Hepatic stellate cell (primary cell): ENCODE measurements around the gene PTPRN2.
"Not testable (repeated sequence)": the region's sequence is repeated elsewhere in the genome, so short reads cannot be mapped to it uniquely, and the experiment has no call there.

ENCODE experiments used
- DNase-seq: peaks from one replicate; pipeline ENCODE4 v3.0.0; 2011; ENCODE audit warnings: low spot score

The PTPRN2 gene

DNA sequence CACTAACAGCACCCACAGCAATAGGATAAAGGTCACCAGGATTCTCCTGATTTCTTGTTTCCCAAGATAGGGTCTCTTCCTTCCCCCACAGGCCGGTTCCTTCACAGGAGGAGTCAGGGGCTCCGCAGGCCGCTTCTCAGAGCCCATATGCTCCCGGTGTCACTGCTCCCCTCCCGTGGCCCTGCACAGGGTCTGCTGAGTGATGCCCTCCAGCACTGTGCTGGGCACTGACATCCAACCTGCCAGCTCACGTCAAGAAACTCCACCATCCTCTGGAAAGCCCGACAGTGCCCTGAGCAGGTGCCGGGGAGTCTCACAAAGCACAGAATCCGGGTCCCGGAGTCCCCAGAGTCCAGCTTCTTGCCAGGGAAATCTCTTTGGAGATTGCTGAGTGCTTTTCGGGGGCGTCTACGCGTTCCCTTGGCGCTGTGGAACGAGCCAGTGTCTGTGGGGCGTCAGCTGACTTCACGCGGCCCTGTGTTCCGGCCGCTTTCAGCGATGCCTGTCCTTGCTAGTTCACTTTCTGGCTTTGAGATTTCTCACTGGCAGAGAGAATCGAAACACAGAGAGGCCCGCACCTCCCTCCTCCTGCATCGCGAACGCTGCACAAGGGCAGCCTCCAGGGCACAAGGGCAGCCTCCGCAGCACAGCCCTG is 683.3 kb downstream of the PTPRN2 start:
- DNase-seq: no peak

DNA sequence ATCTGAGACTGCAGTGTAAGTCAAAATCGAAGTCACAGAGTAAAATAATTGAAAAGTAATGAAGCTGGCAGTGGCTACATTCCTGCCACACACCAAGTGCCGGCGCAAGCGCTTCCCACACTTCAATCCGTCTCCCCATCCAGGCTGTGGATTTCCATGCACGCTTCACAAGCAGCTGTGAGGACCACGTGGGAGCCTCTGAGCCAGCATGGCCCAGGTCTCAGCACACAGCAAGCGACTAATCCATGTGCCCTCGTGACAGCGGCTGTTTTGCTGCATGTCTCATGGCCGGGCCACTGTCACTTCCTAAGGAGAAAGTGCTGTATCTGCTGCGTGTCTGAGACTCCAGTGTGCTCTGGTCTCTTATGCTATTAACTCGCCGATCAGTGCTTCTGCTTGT is 683.9 kb downstream of the PTPRN2 start:
- no peak for DNase-seq

DNA sequence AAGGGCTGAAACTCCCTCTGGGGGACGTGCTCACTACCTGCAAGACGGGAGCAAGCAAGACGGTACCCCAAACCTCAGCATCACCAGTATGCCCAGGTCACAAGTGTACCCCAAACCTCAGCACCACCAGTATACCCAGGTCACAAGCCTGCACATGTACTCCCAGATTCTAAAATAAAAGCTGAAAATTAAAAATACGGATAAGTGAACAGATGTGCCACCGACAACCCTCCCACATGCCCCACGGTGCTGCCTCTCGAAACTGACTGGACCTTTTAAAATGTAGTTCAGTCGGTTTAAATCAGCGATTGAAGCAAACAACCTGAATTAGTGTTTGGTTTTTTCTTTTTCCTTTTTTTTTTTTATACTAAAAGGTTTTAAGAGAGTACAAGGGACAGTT is 684.3 kb downstream of the PTPRN2 start:
- no peak for DNase-seq

DNA sequence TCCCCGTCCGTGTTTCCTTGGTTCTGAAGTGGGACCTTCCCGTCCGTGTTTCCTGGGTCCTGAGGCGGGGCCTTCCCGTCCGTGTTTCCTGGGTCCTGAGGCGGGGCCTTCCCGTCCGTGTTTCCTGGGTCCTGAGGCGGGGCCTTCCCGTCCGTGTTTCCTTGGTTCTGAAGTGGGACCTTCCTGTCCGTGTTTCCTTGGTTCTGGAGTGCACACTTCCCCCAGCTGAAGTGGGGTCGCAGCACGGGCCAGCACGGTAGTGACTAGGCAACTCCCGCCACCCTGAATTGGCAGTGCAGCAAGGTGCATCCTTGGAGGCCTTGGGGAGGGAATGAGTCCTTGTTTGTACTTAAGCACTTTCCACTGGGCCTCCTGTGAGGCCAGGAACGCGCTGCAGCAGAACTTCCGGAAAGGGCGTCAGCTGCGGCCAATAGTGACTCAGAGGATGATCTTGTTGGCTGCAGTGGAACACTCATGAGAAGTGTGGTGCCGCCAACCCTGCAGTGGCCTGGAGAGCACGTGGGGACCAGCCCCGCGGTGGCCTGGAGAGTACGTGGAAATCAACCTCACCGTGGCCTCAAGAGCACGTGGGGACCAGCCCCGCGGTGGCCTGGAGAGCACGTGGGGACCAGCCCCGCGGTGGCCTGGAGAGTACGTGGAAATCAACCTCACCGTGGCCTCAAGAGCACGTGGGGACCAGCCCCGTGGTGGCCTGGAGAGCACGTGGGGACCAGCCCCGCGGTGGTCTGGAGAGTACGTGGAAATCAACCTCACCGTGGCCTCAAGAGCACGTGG is 685.6 kb downstream of the PTPRN2 start:
- DNase-seq: not testable (repeated sequence)

DNA sequence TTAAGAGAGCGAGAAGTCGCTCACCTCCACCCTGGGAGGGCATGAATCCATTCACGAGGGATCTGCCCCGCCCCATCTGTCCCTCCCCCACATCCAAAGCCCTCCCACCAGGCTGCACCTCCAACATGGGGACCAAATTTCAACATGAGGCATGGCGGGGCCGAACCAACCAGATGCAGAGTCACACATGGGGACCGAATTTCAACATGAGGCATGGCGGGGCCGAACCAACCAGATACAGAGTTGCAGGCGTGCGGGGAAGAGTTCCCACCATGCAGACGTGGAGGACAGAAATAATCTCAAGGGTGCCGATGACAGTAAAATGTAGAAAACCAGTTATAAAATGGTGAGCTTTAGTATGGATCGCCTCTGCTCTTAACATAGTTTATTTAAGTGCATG is 686.5 kb downstream of the PTPRN2 start:
- DNase-seq: no peak

DNA sequence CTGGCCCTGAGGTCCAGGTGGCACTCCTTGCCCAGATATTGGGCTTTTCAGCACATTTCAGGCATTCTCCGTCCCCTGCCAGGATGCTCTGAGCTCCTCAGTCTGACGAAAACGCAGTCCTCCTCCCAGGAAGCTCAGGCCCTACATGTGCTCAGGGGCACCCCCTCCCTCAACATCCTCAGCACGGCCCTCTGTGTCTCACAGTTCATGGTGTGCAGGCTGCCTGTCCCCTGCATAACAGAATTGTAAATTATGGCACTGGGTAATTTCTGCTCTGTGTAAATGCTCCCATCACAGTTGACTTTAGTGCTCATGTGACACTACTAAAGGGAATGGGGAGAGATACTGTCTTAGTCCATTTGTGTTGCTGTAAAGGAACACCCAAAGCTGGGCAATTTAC is 687.1 kb downstream of the PTPRN2 start:
- DNase-seq: no peak

DNA sequence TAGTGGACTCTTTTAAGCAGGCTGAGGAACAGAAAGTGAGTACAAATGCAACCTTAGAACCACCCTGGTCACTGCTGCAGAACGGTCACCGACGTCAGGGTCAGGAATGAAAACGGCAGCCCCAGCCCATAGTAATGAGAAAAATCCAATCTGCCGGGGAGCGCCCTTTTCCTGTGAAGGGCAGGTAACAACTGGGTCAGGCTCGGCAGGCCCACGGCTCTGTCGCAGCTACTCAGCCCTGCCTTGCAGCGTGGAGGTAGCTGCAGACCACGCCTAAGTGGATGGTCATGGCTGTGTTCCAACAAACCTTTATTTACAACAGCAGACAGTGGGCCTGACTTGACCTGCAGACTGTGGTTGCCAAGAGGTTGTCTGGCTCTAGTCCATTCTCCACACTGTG is 687.6 kb downstream of the PTPRN2 start:
- DNase-seq: no peak

DNA sequence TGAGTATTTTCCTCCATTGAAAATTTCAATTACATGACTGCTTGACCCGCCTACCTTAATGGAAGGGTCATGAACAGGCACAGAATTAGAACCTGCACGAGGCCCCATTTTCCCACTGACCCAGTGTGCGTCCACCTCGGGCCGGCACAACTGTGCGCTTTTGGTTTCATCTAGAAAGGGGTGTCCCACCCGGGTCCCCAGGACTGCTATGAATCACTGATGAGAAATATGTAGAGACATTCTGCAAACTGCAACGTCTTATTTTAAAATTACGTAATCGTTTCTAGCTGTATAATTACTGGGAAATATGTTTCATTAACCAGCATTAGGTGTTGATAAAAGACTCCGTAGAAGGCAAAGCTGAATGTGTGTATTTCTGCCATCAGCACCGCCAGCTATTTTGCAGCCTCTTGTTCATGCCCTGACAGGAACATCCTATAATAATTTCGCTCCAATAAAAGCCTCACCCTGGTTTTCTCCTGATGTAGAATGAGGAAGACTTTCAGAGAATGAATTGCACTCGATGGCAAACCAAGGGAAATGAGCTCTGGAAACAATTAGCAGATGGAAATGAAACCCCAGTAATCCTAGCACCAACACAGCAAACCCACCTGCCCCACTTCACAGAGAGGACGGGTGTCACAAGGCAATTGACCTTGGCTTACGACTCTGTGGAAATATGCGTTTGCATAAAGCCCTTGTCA is 688.7 kb downstream of the PTPRN2 start:
- no peak for DNase-seq

DNA sequence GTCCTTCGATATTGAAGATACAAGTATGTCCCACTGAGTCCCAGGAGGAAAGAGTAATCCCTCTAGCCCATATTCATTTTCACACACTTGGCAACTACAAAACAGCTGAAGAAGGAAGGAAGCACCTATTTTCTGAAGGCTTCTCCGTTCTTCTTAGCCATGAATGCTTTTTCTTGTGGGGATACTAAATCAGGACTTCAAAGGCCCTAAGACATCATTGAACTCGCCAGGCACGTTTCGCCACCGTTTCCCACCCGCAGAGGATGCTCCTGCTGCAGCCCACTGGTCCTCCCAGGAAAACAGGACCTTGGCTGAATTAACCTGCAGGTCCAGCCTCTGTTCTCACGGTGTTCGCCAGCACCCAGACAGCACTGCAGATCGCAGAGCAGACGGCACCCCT is 689.4 kb downstream of the PTPRN2 start:
- DNase-seq: no peak

DNA sequence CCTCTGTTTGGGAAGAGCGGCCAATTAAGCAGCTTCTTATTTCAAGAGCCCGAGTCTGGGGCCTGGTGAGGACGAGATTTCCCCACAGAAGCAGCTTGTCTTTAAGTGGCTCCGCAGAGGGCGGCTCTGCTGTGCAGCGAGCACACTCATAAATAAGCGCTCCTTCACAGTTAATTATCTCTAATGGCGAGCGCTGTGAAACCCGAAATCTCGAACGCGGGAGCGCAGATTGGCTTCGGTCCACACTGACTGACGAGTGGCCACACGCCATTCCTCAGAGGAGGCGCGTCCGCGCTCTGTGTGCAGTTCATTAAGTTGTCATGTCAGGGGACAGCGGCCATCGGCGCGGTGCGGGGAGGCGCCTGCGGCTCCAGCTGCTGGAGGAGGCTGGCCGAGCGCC is 689.9 kb downstream of the PTPRN2 start:
- no peak for DNase-seq

DNA sequence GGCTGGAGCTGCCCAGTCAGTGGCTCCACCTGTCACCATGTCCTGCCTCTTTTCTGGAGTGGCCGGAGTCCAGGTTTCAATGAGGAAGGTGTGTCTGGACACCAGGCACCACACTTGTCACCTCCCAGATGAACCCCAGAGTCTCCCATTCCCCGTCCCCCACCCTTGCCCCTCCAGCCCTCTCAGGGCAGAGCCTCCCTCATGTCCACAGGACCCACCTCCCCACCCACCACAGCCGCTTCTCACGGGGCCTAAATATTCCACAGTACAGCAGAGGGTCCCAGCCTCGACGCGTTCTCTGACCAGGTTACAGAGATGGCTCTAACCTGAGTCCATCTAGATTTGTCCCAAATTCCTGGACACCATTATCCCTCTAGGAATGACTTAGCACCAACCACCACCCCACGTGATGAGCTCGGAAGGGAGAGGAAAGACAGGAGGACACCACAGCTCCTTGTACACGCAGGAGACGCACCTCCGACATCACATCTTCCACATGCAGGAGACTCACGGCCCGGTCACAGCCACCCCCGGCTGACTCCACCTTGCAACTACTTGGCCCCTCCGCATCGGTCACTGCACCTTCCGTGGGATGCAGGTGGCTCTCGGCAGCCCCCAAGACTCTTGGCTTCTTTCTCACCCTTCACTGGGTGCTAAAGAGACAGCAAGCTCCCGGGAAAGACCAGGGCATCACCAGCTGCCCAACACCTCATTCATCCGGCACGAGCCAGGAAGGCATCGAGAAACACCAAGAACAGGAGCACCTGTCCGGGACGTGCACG is 690.7 kb downstream of the PTPRN2 start:
- no peak for DNase-seq

DNA sequence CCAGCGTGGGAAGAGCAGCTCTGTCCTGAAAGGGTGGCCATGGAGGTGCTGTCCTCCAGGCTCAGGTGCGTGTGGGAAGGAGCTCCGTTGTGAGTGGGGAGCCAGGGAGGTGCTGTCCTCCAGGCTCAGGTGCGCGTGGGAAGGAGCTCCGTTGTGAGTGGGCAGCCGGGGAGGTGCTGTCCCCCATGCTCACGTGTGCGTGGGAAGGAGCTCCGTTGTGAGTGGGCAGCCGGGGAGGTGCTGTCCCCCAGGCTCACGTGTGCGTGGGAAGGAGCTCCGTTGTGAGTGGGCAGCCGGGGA is 691.3 kb downstream of the PTPRN2 start:
- DNase-seq: not testable (repeated sequence)

DNA sequence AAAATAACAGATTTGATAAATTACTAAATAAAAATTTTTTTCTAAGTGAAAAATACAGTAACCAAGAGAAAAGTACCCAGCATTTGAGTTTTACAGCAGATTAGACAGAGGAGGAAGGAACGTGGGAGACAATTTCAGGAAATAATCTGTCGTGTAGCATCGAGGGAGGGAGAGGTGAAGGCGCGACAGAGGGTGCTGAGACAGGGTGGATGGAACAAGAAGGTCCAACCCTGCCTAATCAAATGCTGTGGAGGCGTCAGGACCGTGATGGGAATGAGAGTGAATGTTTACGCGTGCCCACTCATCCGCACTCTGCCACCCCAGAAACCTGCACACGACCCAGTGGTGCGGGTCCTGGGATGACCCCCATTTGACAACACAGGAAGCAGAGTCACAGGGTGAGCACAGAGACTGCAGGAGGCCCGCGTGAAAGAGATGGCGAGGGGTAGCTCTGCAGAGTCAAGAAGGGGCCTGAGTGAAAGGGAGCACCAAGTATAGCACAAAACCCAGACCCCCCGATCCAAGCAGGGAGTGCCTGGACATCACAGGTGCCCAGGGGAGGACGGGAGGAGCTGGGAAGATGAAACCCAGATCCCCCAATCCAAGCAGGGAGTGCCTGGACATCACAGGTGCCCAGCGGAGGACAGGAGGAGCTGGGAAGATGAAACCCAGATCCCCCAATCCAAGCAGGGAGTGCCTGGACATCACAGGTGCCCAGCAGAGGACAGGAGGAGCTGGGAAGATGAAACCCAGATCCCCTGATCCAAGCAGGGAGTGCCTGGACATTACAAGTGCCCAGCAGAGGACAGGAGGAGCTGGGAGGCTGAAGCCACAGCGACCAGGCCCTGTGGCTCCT is 691.9 kb downstream of the PTPRN2 start:
- DNase-seq: no peak

DNA sequence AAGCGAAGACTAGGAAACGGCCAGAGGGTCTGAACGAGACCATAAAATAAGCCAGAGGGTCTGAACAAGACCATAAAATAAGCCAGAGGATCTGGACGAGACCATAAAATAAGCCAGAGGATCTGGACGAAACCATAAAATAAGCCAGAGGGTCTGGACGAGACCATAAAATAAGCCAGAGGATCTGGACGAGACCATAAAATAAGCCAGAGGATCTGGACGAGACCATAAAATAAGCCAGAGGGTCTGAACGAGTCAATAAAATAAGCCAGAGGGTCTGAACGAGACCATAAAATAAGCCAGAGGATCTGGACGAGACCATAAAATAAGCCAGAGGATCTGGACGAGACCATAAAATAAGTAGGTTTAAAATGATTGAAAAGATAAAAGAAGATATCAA is 692.5 kb downstream of the PTPRN2 start:
- not testable (repeated sequence) for DNase-seq

DNA sequence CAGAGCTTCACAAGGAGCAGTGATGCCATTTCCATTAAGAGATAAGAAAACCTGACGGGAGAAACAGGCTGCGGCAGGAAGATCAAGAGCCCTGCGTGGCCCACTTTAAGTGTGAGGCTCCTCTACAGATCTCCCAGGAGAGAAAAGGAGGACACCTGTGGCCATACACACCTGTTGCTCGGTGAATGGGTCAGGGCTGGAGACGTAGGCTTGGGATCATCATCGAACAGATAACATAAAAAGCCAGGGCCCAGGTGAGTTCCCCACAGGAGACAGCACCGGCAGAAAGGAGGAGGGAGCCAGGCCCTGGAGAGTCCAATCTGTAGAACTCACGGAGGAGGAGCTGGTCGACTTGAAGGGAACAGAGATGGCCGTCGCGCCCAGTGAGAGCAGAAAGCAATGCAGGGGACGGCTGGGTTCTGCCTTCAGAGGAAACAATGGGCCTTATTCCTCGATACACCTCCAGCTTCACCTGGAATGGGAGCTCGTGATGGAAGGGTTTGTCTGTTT is 694.0 kb downstream of the PTPRN2 start:
- no peak for DNase-seq

DNA sequence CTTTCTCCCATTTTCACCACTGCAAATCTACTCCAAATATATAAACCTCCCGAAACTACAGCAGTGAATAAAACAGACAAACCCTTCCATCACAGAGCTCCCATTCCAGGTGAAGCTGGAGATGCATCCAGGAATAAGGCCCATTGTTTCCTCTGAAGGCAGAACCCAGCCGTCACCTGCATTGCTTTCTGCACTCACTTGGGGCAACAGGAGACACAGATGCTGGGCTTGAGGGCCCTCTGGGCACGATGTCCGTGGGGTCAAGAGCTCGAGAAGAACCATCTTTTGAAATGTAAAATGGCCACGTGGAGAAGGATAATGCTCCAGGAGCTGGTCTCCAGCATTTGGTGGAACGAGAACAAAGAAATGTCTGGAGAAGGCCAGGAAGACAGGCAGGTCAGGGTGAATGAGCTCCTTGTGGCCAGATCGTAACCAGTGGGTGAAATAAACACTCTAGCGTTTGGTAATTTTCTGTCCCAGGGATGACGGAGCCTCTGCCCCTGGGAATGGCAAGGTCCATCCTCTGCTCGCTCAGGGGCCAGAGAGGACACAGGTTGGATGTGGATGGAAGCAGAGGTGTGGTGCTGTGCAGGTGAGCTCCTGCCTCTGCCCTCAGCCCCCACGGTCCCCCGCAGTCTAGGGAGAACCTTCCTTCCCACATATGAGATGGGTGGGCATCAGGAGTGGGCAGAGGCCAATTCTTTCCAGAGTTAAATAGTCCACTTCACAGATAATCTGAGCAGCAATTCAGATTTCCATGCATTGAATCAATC is 694.7 kb downstream of the PTPRN2 start:
- DNase-seq: no peak

DNA sequence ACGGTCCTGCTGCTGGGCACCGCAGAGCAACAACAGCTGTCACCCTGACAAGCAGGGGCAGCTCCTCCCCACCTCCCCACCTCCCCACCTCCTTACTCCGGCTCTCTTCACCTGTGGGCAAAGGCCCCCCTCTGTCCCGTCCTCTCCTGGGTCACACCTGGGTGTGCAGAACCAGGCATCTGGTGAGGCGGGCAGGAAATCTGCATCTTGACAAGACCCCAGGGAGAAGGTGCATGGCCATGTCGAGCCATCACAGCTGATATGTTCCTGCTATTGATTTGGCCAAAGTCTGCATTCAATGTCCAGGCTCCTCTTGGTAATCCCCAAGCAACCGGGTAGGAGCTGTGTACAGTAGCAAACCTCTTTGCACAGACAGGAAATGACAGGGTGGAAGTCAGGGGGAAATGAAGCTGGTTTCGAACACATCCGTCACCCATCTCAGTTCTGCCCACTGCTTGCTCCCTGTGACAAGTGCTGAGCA is 696.7 kb downstream of the PTPRN2 start:
- no peak for DNase-seq

DNA sequence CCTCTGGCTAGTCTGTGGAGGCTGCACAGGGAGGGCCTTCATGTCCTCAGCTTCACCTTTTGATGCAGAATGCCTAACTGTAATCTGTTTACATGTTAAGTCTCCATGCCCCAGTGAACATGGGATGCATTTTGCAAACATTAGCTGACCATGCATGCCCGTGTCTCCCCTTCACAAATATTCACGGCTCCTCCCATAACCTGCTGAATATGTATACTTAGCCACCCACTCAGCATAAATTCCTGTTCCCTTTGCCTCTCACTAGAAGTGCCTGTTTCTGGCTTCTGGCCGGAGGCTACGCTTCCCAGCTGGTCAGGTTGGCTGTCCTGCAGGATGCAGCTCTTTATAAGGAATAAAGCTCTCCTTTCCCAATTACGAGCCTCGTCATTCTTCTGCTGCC is 698.1 kb downstream of the PTPRN2 start:
- no peak for DNase-seq

DNA sequence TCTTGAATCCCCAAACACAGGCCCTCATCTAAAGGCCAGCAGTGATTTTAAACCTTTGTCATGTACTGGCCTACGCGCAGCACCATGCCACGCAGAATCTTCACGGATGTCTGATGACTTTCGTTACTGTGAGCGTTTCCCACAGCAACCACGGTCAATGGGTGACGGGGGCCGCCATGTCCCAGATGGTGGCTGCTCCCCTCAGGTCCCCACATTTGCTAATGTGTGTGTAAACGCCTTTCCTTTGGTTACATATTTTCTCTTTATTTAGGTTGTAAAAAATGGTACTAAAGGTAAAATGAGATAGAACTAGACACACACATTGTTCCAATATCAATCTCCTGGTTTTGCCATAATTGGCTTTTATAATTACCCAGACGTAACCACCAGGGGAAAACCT is 699.0 kb downstream of the PTPRN2 start:
- no peak for DNase-seq

DNA sequence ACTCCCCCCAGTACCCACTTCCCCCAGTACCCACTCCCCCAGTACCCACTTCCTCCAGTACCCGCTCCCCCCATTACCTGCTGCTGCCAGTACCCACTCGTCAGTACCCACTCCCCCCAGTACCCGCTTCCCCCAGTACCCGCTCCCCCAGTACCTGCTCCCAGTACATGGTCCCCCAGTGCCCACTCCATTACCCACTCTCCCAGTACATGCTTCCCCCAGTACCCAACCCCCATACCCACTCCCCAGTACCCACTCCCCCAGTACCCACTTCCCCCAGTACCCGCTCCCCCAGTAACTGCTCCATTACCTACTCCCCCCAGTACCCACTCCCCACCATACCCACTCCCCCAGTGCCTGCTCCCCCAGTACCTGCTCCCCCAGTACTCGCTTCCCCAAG is 700.2 kb downstream of the PTPRN2 start:
- no peak for DNase-seq

DNA sequence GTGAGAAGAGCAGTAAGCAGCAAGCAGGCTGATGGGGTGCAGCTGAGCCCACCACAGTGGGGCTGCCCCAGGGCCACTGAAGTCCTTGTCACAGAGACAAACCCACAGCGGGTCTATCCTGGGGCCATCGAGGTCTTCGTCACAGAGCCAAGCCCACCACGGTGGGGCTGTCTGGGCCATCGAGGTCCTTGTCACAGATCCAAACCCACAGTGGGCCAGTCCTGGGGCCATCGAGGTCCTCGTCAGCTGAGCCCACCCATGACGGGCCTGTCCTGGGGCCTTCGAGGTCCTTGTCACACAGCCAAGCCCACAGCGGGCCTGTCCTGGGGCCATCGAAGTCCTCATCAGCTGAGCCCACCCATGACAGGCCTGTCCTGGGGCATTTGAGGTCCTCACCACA is 700.9 kb downstream of the PTPRN2 start:
- no peak for DNase-seq
